Globus pallidus (tissue), 1 donor: Measurements from ENCODE around the gene MYO1G.
"Not testable (repeated sequence)": the region's sequence is repeated elsewhere in the genome, so short reads cannot be mapped to it uniquely, and the experiment has no call there.

ENCODE experiments used
- DNase-seq: peaks from one replicate; pipeline ENCODE4 v3.0.0-alpha.2; 2015; ENCODE audit warnings: low spot score

Gene MYO1G

GRCh38 chr7:44978511-44979366 lies at the start of gene MYO1G:
Gene MYO1G, minus strand, starts transcription at chr7:44979015. Its CDS starts 54 bp downstream, at chr7:44978961.
- DNase-seq, result no peak

DNA sequence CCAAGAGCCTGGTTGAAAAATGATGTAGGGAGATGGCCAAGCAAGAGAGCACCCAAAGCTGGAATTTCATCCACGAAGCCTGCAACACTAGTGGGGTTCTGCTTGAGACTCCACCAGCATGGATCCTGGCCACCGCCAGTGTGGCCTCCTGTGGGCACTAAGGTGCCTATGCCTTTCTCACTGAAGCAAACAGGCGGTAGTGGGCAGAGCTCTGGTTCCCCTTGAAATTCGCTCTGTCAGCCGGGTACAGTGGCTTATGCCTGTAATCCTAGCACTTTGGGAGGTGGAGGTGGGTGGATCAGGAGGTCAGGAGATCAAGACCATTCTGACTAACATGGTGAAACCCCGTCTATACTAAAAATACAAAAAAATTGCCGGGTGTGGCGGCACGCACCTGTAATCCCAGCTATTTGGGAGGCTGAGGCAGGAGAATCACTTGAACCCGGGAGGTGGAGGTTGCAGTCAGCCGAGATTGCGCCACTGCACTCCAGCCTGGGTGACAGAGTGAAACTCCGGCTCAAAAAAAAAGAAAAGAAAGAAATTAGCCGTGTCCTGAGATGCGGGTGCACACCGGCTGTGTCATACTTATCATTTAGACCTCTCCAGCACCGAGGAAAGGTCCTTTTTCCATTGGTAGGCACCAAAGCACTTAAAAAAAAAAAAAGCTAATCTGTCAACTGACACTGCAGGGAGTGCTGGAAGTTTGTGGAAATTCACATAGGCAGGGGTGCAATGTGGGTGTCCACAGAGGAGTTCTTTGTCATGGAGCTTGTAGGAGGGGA lies 49.5 kb upstream of the MYO1G start:
- no peak for DNase-seq

DNA sequence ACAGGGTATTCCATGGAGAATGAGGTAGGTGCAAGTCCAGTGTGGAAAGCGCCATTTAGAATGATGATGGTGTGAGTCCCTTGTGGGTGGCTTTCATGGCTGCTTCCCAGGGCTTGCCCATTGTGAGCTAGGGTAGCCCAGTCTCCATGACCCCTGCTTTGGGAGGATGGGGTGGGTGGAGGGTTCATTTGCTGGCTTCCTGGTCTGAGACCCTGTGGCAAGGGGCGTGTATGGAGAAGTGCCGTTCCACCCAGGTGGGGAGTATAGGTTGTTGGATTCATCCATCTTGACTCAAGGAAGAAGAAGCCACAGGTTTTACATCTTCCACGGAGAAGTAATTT lies 48.9 kb upstream of the MYO1G start:
- no peak for DNase-seq

GRCh38 chr7:45026984-45027773 lies 48.4 kb upstream of the MYO1G start:
- no peak for DNase-seq

- DNase-seq, result no peak
These were observed 47.2 kb upstream of the MYO1G start for GRCh38 chr7:45026013-45026412.

GRCh38 chr7:45025473-45025872 lies 46.7 kb upstream of the MYO1G start:
- not testable (repeated sequence) for DNase-seq

DNA sequence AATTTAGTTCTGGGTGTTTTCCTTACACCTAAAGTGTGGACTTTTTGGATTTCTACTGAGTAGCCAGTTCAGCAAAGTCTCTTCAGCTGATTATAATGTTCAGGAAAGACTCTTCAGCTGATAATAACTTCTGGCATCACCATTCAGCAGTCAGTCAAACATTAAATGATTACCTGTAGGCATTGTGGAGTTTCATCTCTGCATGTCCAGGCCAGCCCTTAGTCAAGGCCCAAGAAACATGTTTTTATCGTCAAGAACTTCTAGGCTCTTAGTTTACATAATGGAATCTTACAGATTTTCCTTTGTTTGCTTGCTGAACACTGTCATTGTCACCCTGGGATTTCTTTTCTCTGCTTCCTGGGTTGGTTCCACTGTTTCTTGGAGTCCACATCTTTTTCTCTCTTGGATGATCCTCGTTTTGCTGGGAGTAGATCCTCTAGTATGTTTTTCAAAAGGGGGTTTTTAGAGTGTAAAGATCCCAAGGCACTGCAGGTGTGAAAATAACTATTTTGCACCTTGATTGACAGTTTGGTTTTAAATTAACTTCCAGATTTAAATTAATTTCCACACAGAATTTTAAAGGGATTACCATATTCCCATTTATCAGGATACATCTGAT lies 45.4 kb upstream of the MYO1G start:
- no peak for DNase-seq

- no peak for DNase-seq
These were observed 42.9 kb upstream of the MYO1G start for GRCh38 chr7:45021604-45022296.

DNA sequence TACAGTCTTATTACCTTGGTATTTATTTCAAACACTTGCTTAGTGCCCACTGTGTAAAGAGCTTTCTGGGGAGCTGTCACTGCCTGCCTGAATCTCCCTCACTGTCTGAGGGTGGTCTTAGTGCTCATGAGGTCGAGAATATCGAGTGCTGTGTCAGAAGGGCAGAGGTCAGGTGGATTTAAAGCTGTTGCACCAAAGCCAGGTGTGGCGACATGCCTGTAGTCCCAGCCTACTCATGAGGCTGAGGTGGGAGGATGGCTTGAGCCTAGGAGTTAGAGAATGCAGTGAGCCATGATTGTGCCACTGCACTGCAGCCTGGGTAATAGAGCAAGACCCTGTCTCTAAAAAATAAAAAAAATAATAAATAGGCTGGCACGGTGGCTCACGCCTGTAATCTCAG lies 42.1 kb upstream of the MYO1G start:
- no peak for DNase-seq

- no peak for DNase-seq
These were observed 38.4 kb upstream of the MYO1G start for GRCh38 chr7:45017253-45017652.

GRCh38 chr7:45015313-45015712 lies 36.5 kb upstream of the MYO1G start:
- DNase-seq, result no peak

GRCh38 chr7:45013465-45013967 lies 34.7 kb upstream of the MYO1G start:
- DNase-seq, result no peak

DNA sequence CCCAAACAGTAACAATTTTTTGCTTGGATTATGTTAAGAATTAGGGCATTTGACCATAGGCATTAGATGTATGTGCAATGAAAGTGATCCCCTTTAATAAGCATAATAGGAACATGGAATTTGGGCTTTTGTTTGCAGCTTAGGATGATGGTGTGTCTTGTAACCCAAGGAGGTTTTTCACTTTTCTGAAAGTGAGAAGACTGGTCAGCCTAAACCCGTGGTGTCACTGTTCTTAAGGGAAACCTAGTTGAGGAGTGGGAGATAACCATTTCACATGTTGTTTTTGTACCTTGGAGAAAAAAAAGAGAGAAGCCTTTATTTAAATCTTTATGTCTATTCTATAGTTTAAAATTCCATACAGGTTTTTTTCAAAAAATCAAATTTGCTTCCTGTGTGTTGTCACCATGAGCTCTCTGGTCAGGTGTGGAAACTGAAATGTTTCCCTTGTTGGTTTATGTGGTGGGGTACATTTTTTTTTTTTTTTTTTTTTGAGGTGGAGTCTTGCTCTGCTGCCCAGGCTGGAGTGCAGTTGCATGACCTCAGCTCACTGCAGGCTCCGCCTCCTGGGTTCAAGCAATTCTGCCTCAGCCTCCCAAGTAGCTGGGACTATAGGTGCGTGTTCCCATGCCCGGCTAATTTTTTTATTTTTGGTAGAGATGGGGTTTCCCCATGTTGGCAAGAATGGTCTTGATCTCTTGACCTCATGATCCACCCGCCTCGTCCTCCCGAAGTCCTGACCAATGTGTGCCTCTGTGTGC lies 28.9 kb upstream of the MYO1G start:
- no peak for DNase-seq

DNA sequence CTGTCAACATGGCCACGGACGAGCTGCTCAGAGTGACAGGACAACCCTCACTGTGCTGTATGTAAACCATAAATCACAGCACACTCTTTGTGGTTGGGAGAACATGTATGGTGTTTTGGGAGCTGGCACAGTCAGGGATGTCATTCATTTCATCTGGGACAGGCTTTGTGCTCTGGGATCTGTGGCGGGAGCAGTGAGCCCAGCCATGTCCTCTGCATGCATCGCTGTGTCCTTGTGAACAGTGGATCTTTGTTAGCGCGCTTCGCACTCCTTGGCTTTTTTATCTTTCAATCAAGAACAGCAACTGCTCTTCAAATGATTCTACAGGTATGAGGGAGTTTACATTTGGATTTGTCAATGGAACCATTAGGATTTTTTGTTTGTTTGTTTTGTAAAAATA lies 28.3 kb upstream of the MYO1G start:
- DNase-seq, result peak; percentile 77

DNA sequence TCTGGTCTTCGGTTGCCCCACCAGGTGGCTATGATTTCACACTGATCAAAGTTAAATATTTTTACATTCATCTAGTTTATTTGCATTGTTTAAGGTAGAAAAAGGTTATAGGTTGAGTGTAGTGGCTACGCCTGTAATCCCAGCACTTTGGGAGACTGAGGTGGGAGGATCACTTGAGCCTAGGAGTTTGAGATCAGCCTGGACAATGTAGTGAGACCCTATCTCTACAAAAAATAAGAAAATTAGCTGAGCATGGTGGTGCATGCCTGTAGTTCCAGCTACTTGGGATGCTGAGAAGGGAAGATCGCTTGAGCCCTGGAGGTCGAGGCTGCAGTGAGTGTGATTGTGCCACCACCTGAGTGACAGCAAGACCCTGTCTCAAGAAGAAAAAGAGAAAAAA lies 25.0 kb upstream of the MYO1G start:
- DNase-seq, result no peak

DNA sequence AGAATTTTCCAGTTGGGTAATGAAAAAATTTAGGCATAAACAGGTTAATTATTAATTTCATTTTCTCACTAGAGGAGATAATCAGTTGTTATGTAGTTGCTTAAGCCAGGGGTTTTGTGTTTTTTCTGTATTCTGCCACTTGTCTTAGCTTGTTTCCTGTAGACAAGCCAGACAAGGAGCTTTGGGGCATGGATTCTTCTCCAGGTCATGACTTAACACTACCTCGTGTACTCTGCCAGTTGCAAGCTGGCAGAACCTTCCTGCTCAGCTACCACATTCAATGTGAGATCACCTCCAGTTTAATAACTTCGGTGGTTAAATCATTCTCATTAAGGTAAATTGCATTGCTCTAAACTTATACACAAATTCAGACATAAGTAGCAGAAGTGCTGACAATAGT lies 23.0 kb upstream of the MYO1G start:
- DNase-seq, result no peak

DNA sequence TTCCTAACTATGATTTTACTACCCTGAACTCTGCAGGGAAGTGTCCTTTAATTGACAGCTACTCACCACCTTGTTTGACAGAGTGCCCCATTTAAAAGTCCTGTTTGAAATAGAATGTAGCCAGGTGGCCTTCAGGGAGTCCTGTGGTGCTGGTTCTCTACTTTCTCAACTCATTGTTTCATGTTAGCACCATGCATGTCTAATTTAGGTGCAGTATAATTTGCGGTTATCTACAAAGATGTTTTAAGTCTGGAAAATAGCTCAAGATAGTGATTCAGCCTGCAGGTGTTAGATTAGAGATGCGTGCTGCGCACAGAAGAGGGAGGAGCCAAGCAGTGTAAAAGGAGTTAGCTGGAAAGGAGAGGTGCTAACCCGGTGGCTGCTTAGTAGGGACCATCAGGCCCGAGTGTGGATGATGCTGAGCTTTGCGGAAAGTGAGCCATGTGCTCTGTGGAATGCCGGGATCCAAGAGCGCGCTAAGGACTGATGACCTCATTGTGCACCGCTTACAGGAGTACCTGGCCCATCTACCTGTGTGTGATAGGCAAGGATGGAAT lies 22.4 kb upstream of the MYO1G start:
- no peak for DNase-seq

DNA sequence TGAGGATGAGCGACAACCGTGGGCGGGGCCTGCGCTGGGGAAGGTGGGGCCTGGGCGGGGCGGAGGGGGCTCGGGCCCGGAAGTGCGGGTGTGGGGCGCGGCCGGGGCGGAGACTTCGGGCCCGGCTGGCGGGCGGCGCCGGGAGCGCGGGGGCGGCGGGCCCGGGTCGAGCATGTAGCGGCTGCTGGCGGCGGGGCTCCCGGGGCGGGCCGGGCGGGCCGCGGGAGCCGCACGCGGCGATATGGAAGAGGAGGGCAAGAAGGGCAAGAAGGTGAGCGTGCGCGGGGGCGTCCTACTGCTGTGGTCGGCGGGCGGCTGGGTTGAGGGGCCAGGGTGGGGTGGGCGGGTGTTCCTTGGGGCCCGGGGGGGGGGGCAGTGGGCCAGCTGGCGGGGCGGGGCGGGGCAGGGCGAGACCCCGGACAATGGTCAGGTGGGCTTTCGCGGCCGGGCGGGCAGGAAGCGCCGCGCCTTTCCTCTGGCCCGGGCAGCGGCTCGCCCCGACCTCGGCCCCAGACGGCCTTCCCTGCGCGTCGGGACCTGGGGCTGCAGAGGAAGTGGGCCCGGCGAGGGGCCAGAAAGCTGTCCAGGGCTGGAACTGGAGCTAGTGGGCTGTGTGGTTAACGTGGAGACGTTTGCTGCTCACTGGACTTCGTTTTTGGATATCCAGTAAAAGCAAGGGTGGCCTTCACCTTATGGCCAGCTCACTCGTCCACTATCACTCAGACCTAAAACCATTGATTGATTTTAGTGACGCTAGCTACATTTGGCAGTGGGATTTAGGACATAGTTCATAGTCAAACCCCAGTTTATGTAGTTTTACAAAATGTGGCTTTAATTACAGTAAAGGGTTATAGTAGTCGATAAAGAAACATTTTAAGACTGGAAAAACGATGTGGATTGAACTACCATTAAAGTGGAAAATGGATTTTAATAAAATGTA lies 21.5 kb upstream of the MYO1G start, which contains the start of gene CCM2:
Gene CCM2 (plus strand): TSS at position 109 of the 940 bp plus-strand sequence. CDS start 133 bp downstream, at position 242.
- peak; percentile 27 for DNase-seq
